WERI-Rb-1 (cell line): ENCODE results near the gene SUSD6.
"Not testable (repeated sequence)": the region's sequence is repeated elsewhere in the genome, so short reads cannot be mapped to it uniquely, and the experiment has no call there.

Experiments used
- DNase-seq: peaks from one replicate; pipeline ENCODE4 v3.0.0-alpha.2; 2020
- H3K27ac ChIP-seq: fragments of 250-450 bp; sonication (Bioruptor Pico); 2 replicates; pipeline ENCODE4 v1.5.1; 2020; ENCODE audit warnings: mild to moderate bottlenecking, moderate library complexity
- H3K27me3 ChIP-seq: fragments of 250-450 bp; sonication (Bioruptor Pico); 2 replicates; pipeline ENCODE4 v1.5.1; 2021; ENCODE audit warnings: mild to moderate bottlenecking, low read depth, moderate library complexity; ENCODE audit not compliant: insufficient read depth, severe bottlenecking
- H3K36me3 ChIP-seq: fragments of 250-450 bp; sonication (Bioruptor Pico); 2 replicates; pipeline ENCODE4 v1.5.1; 2020; ENCODE audit warnings: mild to moderate bottlenecking, moderate library complexity
- H3K4me3 ChIP-seq: 2 replicates; pipeline ENCODE4 v1.5.1; 2011; ENCODE audit warnings: low read depth, mild to moderate bottlenecking, control low read depth, low read length
- H3K9me3 ChIP-seq: fragments of 250-450 bp; sonication (Bioruptor Pico); 2 replicates; pipeline ENCODE4 v1.5.1; 2021; ENCODE audit warnings: mild to moderate bottlenecking, moderate library complexity; ENCODE audit not compliant: severe bottlenecking
- TF ChIP-seq, protein P1 (sequence below): IDR thresholded peaks from 2 replicates; pipeline ENCODE4 v1.5.1; 2011; ENCODE audit warnings: low read depth, mild to moderate bottlenecking, control low read depth, inconsistent platforms, low read length

SUSD6 gene

DNA sequence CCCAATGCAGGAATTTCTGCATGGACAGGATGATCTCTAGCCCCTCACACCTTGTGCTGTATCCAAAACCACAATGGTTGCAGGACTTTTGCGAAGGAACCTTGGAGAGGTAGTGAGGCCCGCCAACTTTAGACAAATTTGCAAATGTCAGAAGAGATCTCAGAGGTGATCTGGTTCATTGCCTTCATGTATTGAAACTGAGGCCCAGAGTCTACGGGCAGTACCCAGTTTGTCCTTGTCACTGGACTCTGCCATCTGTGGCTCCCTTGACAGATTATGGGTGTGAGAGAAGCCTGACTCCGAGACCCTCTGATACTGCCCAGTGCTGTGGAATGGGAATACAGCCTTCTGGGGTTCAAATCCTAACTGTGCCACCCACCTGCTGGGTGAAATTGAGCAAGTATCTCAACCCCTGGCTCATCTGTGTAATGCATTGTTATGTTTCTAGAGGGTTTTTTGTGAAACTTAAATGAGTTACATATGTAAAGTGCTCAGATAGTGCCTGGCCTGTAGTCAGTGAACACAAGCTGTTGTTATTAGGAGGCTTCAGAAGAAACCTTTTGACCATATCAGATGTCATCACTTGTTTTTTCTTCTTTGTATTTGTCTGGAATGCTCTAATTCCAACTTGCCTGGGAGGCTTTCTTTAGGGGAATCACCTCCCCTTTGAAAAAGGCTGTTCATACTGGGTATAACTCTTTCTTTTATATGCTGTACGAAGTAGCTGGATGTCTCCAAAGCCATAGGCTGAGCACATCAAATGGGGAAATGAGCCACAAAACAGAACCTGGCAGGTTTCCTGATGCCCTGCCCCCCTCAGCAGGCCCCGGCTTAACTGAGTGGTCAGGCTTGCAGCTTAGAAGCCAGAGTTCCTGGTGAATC, 84.2 kb downstream of the SUSD6 start:
- Histone ChIP-seq H3K27ac (peak overlapping the region; percentile 93), H3K4me3 (no peak overlapping the region), H3K27me3 (no peaks in the 10 kb centered on the region), H3K36me3 (peaks cover 8% of the 10 kb centered on the region), H3K9me3 (no peaks in the 10 kb centered on the region)
- TF ChIP-seq, protein P1, sequence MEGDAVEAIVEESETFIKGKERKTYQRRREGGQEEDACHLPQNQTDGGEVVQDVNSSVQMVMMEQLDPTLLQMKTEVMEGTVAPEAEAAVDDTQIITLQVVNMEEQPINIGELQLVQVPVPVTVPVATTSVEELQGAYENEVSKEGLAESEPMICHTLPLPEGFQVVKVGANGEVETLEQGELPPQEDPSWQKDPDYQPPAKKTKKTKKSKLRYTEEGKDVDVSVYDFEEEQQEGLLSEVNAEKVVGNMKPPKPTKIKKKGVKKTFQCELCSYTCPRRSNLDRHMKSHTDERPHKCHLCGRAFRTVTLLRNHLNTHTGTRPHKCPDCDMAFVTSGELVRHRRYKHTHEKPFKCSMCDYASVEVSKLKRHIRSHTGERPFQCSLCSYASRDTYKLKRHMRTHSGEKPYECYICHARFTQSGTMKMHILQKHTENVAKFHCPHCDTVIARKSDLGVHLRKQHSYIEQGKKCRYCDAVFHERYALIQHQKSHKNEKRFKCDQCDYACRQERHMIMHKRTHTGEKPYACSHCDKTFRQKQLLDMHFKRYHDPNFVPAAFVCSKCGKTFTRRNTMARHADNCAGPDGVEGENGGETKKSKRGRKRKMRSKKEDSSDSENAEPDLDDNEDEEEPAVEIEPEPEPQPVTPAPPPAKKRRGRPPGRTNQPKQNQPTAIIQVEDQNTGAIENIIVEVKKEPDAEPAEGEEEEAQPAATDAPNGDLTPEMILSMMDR = no peak
- DNase-seq = peak; percentile 90

DNA sequence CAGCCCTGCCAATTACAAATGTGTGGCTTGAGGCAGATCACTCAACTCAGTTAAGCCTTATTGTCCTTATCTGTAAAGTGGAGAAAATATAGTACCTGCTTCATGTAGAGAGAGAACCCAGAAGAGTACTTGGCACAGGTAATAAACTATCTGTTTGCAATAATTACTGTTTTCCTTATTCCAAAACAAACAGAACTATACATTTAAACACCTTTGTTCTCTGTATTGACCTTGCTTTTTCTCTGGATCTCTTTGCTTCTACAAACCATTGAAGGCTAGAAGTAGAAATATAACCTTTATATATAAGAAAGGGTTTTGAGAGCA, 84.8 kb downstream of the SUSD6 start:
- Histone ChIP-seq H3K9me3 (no peaks in the 10 kb centered on the region), H3K36me3 (peaks cover 5% of the 10 kb centered on the region), H3K27me3 (no peaks in the 10 kb centered on the region), H3K27ac (peak overlapping the region; percentile 93), H3K4me3 (no peak overlapping the region)
- DNase-seq = no peak
- TF ChIP-seq, protein P1 = no peak

DNA sequence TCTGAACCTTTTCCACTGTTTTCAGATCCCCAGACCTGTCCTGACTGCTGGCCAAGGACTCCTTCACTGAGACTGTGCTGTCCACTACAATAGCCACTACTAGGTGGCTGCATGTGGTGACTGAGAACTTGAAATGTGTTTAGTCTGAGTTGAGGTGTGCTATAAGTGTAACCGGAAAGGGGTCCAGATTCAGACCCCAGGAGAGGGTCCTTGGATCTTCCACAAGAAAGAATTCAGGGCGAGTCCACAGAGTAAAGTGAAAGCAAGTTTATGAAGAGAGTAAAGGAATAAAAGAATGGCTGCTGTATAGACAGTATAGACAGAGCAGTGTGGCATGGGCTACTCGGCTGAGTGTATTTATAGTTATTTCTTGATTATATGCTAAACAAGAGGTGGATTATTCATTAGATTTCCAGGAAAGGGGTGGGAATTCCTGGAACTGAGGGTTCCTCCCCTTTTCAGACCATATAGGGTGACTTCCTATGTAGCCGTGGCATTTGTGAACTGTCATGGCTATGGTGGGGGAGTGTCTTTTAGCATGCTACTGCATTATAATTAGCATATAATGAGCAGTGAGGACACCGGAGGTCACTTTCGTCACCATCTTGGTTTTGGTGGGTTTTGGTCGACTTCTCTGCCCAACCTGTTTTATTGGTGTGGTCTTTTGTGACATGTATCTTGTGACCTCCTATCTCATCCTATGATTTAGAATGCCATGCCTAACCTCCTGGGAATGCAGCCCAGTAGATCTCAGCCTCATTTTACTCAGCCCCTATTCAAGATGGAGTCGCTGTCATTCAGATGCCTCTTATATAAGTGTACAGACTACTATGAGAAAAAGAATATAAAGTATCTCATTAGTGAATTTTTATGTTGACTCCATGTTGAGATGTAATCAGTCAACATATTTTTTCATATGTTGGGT, 85.5 kb downstream of the SUSD6 start:
- no peaks in the 10 kb centered on the region; the same call in 1 of the 2 replicates for H3K36me3 ChIP-seq
- no peak overlapping the region for H3K4me3 ChIP-seq
- TF ChIP-seq, protein P1 = no peak
- no peaks in the 10 kb centered on the region for H3K9me3 ChIP-seq
- DNase-seq = no peak
- H3K27ac ChIP-seq = peak overlapping the region; percentile 93
- H3K27me3 ChIP-seq = no peaks in the 10 kb centered on the region

DNA sequence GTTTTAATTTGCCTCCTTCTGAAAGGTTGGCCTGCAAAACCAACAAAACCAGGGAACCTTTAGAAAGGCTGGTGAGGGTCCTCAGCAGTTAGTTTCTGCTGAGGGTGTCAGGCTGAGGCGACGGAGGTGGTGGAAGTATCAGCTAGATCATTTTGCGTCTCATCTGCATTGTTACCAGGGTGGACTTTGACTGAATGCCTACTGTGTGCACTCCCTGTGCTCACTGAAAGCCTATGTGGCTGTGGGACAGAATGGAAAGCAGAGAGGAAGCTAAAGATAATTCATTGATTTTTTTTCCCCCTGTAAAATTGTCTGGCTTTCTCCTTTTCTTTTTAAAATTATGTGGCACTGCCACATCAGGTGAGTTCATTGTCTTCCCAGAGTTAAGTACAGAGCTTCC, 87.2 kb downstream of the SUSD6 start:
- no peaks in the 10 kb centered on the region for H3K27me3 ChIP-seq
- H3K36me3 ChIP-seq = peaks cover 5% of the 10 kb centered on the region
- H3K9me3 ChIP-seq = no peaks in the 10 kb centered on the region
- H3K27ac ChIP-seq = no peak overlapping the region; the same call in 1 of the 2 replicates
- H3K4me3 ChIP-seq = no peak overlapping the region
- TF ChIP-seq, protein P1 = no peak
- no peak for DNase-seq

DNA sequence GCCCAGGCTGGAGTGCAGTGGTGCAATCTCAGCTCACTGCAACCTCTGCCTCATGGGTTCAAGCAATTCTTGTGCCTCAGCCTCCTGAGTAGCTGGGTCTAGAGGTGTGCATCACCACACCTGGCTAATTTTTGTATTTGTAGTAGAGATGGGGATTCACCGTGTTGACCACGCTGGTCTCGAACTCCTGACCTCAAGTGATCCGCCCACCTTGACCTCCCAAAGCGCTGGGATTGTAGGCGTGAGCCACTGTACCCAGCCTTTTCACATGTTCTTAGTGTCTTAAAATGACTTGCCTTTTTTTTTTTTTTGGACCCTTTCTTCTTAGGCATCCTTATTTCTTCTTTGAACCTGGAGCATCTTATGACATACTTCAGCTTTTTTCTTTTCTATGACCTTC, 87.8 kb downstream of the SUSD6 start:
- peaks cover 12% of the 10 kb centered on the region for H3K36me3 ChIP-seq
- H3K27ac ChIP-seq, H3K4me3 ChIP-seq, H3K9me3 ChIP-seq, DNase-seq, H3K27me3 ChIP-seq: not testable (repeated sequence)

DNA sequence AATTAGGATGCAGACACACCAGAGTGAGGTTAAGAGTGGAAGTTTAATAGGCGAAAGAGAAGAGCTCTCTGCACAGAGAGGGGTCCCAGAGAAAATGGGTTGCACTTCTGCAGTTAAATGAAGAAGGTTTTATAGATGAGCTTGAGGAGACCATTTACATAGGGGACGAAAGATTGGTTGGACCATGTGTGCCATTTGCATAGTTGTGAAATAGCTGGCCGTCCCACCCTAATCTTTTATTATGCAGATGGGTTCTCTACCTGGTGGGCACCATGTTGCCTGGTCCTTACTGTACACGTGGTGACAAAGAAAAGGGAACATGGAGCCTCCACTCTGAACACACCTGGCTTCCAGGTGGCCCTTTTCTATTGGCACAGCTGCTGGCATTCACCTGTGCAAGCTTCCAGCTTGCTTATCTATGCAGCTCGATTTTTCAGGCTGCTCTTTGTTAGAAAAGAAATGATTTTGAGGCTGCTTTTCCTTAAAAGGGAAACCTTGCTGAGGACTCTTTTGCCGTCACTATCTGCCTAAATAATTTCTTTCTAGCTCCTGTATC, 88.4 kb downstream of the SUSD6 start:
- TF ChIP-seq, protein P1 = no peak
- Histone ChIP-seq H3K4me3 (no peak overlapping the region), H3K27me3 (no peaks in the 10 kb centered on the region), H3K36me3 (peaks cover 17% of the 10 kb centered on the region), H3K27ac (no peak overlapping the region), H3K9me3 (no peaks in the 10 kb centered on the region)
- DNase-seq = no peak
